NT2/D1 (cell line): ENCODE measurements around the gene BRIP1.

Source experiments
- SUZ12 ChIP-seq: IDR thresholded peaks from 2 replicates; pipeline ENCODE4 v1.6.1; 2011; ENCODE audit not compliant: insufficient read length, insufficient read depth; ENCODE audit errors: extremely low read depth
- YY1 ChIP-seq: IDR thresholded peaks from 2 replicates; pipeline ENCODE4 v1.6.1; 2011; ENCODE audit not compliant: insufficient read length, insufficient read depth
- ZNF274 ChIP-seq: IDR thresholded peaks from 2 replicates; pipeline ENCODE4 v1.6.1; 2011; ENCODE audit warnings: mild to moderate bottlenecking, low read depth, low read length

- TF ChIP-seq YY1 (no peak), ZNF274 (no peak), SUZ12 (no peak)
Observed at GRCh38 chr17:61698244-61698643, 165.1 kb downstream of the BRIP1 start.
